ENCODE data around the gene VASN.
"Not testable (repeated sequence)": the region's sequence is repeated elsewhere in the genome, so short reads cannot be mapped to it uniquely, and the experiment has no call there.

VASN gene

GRCh38 chr16:4386451-4386805 lies 14.8 kb downstream of the VASN start:
- no peak for DNase-seq

GRCh38 chr16:4386951-4387565 lies 15.4 kb downstream of the VASN start:
- no peak for DNase-seq

GRCh38 chr16:4387781-4388180 lies 16.1 kb downstream of the VASN start:
- no peak for DNase-seq

DNA sequence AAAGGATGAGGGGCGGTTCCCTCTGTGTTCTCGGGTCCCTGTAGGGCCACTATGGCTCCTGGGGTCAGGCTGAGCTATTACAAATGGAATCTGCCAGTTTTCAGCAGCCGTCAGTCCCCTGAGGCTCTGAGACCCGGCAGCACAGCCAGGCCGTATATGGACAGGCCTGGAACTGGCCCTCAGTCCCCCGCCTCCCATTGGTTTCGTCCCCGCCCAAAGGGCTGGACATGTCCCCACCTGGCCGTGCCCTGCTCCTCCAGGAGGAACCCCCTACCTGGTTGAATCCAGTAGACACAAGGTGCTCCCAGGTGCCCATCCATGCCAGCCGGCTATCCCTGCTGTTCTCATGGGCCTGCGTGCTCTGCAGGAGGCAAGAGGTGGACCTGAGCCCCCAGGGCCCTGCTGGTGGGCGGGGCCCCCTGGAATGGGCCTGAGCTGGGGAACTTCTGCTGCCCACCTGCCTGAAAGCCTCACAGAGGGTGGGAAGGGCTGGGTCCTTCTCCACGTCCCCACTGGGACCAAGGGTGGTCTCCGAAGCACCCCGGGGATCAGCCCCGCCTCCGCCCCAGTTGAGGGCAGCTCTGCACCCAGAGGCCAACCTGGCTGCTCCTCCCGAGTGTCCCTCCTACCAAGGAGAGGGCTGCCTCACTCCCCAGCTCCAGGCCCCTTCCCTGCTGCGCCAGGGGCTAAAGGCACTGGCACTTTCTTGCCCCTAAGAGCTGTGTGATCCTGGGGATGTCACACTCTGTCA lies 16.8 kb downstream of the VASN start:
- DNase-seq: no peak

- DNase-seq: no peak
Measured at GRCh38 chr16:4389051-4389955, 17.7 kb downstream of the VASN start.

DNA sequence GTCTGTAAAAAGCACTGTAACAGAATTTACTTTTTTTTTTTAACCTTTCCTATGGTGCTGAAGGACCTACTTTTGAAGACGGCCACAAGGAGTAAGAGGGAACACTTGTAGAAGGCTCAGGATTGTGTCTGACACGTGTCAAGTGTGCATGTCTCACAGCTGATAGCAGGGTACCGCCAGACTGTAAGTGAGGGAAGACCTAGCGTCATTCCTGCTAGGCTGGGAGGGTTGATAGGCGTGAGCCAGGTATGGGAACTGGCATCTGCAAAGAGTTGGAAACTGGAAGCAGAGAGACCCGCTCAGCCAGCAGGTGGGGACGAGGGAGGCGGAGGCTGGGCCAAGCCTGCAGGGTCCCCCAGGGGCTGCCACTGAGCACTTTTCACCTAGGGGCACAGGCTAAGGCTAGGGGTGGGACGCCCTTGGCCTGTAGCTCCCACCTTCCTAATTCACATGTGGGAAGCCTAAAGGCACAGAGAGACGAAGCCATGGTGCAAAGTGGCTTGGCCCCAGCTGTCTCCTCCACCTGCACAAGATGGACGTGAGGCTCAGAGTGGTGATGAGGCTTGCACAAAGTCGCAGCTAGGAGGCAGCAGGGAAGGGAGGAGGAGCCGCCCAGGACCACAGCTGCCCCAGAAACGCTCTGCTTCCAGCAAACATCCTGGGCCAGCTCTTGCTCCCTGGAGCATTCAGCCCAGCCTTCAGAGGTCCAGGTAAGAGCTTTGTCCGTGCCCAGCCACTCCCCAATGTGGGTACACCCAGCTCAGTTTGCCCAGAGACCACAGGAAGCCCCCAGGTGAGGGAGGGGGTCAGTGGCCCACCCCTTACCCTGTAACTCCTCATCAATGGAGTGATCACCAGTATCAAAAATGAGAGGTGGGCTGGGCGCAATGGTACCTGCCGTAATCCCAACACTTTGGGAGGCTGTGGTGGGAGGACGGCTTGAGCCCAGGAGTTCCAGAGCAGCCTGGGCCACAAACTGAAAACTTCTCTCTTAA lies 18.9 kb downstream of the VASN start:
- no peak for DNase-seq

DNA sequence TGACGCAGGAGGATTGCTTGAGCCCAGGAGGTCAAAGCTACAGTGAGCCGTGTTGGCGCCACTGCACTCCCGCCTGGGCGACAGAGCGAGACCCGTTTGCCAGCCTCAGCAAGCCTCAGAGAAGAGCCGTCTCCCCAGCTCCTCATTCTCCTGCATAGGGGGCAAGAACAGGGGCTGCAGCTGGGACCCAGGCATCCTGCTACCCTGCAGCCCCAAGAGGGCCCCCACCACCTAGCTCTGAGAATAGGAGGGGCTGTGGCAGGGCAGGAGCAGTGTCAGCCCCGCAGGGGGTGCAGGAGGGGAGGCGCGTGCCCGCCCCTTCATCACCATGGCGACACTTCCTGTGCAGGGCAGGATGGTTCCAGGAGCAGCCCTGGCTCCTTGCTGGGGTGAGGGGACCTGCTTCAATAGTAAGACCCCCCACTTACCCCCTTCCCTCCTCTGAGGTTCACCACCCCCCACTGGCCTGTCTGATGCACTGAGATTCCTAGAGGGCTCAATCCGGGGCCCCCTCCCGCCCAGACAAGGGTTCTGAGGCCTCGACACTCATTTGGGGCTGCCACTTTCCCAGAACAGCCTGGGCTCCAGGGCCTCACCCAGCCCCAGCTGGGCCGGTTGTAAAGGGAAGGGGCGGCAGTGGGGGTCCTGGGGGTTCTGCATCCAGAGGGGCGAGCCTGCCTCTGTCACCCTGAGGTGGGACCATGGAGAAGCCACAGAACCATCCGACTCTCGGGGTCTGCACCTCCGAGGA lies 20.2 kb downstream of the VASN start:
- no peak for DNase-seq

DNA sequence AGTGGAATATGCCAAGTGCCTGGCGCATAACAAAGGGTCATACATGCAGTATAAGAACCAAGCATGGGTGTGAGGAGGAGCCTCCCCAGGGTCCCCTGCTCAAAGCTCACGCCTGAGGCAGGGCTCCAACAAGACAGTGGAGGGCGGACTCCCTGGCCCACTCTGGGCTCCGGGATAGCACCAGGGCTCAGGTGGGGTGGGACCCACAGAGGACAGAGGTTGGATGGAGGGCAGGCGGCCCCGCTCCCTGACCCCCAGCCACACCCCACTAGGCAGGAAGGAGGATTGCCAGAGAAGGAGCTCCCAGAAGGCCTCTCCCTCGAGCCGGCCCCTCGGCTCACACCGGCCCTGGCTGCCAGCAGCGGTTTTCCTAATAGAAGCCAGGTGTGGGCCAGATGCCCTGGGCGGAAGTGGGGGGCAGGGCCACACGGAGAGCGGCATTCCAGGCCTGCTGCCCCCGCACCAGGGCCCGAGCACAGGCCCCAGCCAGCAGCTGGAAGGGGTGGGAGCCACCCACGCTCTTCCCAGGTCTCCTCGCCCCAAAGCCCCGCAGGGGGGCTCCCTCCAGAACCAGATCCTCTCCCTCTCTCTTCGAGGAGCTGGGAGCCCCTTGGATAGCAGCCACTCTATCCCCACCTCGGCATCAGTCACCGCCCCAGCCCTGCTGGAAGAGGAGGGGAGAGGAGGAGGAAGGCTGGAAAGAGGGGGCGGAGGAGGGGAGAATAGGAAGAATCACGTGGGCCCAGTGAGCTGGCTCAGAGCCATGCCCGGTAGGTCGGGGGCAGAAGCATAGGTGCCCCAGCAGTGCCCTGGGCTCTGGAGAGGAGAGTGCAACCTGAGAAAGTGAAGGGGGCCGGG lies 21.0 kb downstream of the VASN start:
- DNase-seq: no peak

DNA sequence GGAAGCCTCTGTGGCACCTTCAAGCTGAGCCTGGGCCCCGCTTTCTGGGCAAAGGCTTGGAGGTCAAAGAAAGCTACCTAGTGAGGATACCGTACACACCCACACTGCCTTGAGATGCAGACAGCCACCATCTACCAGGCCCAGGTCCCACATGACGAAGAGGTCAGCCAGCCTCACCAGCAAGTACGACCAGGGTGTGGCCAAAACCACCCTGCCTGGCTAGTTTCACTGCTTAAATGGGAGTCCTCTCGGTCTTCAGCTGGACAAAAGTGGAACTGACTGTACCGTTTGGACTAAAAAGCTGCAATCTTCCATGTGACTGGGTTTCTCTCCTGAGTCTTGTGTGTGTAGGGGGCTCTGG lies 21.6 kb downstream of the VASN start:
- DNase-seq: no peak

DNA sequence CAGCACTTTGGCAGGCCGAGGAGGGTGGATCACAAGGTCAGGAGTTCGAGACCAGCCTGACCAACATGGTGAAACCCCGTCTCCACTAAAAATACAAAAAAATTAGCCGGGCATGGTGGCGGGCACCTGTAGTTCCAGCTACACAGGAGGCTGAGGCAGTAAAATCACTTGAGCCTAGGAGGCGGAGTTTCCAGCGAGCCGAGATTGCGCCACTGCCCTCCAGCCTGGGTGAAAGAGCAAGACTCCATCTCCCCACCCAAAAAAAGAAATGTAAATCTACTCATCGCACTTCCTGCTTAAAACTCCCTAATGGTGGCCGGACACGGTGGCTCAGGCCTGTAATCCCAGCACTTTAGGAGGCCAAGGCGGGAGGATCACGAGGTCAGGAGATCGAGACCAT lies 22.2 kb downstream of the VASN start:
- not testable (repeated sequence) for DNase-seq

- no peak for DNase-seq
Measured at GRCh38 chr16:4395055-4395726, 23.5 kb downstream of the VASN start.

DNA sequence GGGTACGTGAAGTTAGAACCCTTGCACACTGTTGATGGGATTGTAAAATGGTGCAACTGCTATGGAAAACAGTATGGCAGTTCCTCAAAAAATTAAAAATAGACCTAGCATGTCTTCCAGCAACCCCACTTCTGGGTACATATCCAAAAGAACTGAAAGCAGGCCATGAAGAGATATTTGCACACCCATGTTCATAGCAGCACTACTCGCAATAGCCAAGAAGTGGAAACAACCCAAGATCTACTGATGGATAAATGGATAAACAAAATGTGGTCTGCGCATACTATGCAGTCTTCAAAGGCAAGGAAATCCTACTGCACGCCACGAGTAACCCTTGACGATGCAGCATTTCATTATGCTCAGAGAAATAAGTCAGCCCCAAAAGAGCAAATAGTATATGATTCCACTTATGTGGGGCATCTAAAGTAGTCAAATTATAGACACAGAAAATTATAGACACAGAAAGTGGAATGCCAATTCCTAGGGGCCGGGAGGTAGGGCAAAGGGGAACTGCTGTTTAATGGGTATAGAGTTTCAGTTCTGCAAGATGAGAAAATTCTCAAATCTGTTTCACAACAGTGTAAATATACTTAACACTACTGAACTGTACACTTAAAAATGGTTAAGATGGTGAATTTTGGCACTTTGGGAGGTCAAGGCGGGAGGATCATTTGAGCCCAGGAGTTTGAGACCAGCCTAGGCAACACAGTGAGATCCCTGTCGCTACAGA lies 27.5 kb downstream of the VASN start:
- no peak for DNase-seq

GRCh38 chr16:4401094-4401501 lies 29.4 kb downstream of the VASN start:
- DNase-seq: no peak

DNA sequence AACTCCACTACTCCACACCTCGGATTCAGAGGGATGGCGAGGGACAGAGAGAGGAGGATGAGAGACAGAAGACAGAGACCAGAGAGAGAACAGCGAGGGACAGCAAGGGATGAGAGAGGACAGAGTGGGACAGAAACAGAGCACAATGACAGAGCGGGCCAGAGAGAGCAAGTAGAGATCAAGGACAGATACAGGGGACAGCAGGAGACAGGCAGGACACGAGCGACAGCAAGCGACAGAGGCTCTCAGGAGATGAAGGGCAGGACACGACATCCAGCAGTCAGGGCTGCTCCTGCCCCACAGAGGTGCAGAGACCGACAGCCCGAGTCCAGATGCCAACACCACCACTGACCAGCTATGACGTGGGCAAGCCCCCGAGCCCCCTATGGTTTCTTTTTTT lies 29.9 kb downstream of the VASN start:
- no peak for DNase-seq

GRCh38 chr16:4402439-4403132 lies 30.9 kb downstream of the VASN start:
- peak; percentile 69 for DNase-seq

- no peak for DNase-seq
Measured at GRCh38 chr16:4403133-4403949, 31.7 kb downstream of the VASN start.

DNA sequence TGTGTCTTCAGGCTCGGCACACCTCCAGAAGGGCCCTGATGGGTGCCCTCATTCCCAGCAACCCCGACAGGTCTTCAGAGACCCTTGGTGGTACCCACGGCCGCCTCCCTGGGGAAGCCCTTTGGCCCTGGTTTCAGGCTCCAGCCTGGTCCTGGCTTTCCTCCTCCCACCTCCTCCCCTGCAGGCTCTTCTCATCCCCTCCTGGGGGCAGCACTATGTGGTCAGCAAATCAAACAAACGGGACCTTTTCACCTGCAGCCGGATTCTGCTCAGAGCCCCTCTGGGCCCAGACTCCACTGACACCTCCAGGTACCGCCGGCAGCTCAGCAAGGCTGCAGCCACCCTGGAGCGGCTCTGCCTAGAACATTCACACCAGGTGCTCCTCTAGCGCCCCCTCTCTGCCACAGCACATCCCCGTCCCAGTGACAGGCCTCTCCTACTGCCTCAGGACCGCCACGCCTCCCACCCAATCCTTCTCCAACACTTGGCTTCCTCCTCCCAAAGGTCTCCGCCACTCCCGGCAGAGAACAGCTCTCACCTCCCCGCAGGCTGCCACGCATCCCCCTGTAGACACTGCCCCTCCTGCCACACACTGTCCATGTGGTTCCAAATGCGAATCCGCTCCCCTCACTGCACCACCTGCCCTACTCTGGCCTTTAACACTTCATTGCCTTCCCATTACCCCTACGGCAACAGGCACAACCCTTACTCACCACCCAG lies 32.8 kb downstream of the VASN start:
- peak; percentile 37 for DNase-seq
